GM20000 (cell line): Measurements from ENCODE around the gene CLMN.

ENCODE experiments used
- DNase-seq: peaks from one replicate; pipeline ENCODE4 v3.0.0; 2012; ENCODE audit warnings: low spot score
- CTCF ChIP-seq: IDR thresholded peaks from 2 replicates; pipeline ENCODE4 v1.5.1; 2012; ENCODE audit warnings: mild to moderate bottlenecking, control low read depth; ENCODE audit errors: extremely low read depth, missing control alignments

Gene CLMN

GRCh38 chr14:95307402-95308041 lies 12.2 kb downstream of the CLMN start:
- DNase-seq: no peak
- no peak for TF ChIP-seq CTCF

GRCh38 chr14:95305940-95306339 lies 13.8 kb downstream of the CLMN start:
- no peak for TF ChIP-seq CTCF

GRCh38 chr14:95305145-95305544 lies 14.6 kb downstream of the CLMN start:
- TF ChIP-seq CTCF: no peak
- no peak for DNase-seq

More at GRCh38 chr14:95305940-95306339, 13.8 kb downstream of the CLMN start:
- no peak for DNase-seq

- TF ChIP-seq CTCF: no peak
- no peak for DNase-seq
Measured at GRCh38 chr14:95304342-95304741, 15.4 kb downstream of the CLMN start.

GRCh38 chr14:95303552-95303951 lies 16.2 kb downstream of the CLMN start:
- TF ChIP-seq CTCF: no peak

GRCh38 chr14:95302667-95303506 lies 16.8 kb downstream of the CLMN start:
- no peak for DNase-seq
- no peak for TF ChIP-seq CTCF

More at GRCh38 chr14:95303552-95303951, 16.2 kb downstream of the CLMN start:
- DNase-seq: no peak

- no peak for DNase-seq
- TF ChIP-seq CTCF: no peak
Measured at GRCh38 chr14:95301527-95302187, 18.1 kb downstream of the CLMN start.
